GM23248 (cell line): ENCODE results near the gene DDX27.

ENCODE experiments used
- EZH2 ChIP-seq: fragments of 200-600 bp; sonication (generic); IDR thresholded peaks from 2 replicates; pipeline ENCODE4 v1.6.1; 2018; ENCODE audit warnings: antibody characterized with exemption, mild to moderate bottlenecking; ENCODE audit not compliant: insufficient read depth, poor library complexity, severe bottlenecking
- EZH2phosphoT487 ChIP-seq: fragments of 200-600 bp; sonication (generic); IDR thresholded peaks from 2 replicates; pipeline ENCODE4 v1.6.1; 2018; ENCODE audit warnings: antibody characterized with exemption, moderate library complexity, mild to moderate bottlenecking, low read depth; ENCODE audit not compliant: insufficient read depth

- TF ChIP-seq EZH2 (no peak), EZH2phosphoT487 (no peak)
Observed at GRCh38 chr20:49207076-49207475, 12.1 kb upstream of the DDX27 start.
